ENCODE results near the gene MAPKBP1. TPM values are rescaled to one million over a fixed set of nuclear protein-coding genes. Genes with fewer than 3 reads are reported as not detected.

MAPKBP1 gene
- total and polyA plus RNA-seq, 2 of the 13 experiments (the other 11 are each of a cell fraction or from before 2014, with no cell fraction given): 3.0 to 7.3 TPM

DNA sequence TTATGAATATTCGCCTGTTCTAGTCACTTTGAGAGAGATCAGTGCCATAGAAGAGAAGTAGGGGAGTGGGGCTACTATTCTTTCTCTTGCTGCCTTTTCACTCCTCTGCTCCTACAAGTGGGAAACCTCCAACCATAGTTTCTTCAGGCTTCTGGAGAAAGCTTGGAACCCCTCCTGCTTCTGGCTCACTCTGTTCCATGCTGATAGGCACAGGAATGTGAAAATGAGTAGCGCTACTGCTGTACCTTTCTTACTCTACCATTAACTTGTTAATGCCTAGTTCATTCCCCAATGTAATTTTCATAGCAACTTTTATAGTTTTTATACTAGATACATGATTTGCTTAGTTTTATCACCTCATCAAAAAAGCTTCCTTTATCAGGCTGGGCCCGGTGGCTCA, 26.9 kb downstream of the MAPKBP1 start:
- DNase-seq (ENCODE audit: low spot score): no peak
- Histone ChIP-seq H2AFZ (ENCODE audit: low read length) (no peak overlapping the region), H3K79me2 (ENCODE audit: insufficient read depth, low read length) (no peaks in the 10 kb centered on the region), H3K9me3 (ENCODE audit: low read length) (no peaks in the 10 kb centered on the region), H3K27ac (ENCODE audit: extremely low read length, insufficient read depth, low read length) (no peak overlapping the region), H3K36me3 (replicated peaks in 1 of 2; ENCODE audit: control insufficient read depth in 1 of 2, insufficient read depth in 2 of 2, low read length in 2 of 2) (no peaks in the 10 kb centered on the region), H3K9ac (ENCODE audit: insufficient read depth, low read depth, low read length) (no peak overlapping the region), H3K4me3 (replicated peaks in 1 of 3; ENCODE audit: insufficient read depth in 1 of 3, low read depth in 2 of 3, low read length in 3 of 3) (no peak overlapping the region), H4K20me1 (ENCODE audit: insufficient read depth, low read length) (no peaks in the 10 kb centered on the region), H3K27me3 (ENCODE audit: control insufficient read depth in 1 of 2, insufficient read depth in 2 of 2, low read length in 2 of 2) (no peaks in the 10 kb centered on the region), H3K4me1 (ENCODE audit: insufficient read depth, low read length) (peaks cover 30% of the 10 kb centered on the region), H3K4me2 (ENCODE audit: low read depth, low read length) (no peak overlapping the region)
- ChIA-PET CTCF (ENCODE audit: low intra/inter-chr PET ratio, low total read pairs) (no interaction called here), POLR2A (no interaction called here)
- TF ChIP-seq, protein P1, sequence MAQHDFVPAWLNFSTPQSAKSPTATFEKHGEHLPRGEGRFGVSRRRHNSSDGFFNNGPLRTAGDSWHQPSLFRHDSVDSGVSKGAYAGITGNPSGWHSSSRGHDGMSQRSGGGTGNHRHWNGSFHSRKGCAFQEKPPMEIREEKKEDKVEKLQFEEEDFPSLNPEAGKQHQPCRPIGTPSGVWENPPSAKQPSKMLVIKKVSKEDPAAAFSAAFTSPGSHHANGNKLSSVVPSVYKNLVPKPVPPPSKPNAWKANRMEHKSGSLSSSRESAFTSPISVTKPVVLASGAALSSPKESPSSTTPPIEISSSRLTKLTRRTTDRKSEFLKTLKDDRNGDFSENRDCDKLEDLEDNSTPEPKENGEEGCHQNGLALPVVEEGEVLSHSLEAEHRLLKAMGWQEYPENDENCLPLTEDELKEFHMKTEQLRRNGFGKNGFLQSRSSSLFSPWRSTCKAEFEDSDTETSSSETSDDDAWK (CRISPR knock-in tag; IDR thresholded peaks at IDR 0.05): no peak
- TF ChIP-seq, protein P2, sequence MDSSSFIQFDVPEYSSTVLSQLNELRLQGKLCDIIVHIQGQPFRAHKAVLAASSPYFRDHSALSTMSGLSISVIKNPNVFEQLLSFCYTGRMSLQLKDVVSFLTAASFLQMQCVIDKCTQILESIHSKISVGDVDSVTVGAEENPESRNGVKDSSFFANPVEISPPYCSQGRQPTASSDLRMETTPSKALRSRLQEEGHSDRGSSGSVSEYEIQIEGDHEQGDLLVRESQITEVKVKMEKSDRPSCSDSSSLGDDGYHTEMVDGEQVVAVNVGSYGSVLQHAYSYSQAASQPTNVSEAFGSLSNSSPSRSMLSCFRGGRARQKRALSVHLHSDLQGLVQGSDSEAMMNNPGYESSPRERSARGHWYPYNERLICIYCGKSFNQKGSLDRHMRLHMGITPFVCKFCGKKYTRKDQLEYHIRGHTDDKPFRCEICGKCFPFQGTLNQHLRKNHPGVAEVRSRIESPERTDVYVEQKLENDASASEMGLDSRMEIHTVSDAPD (CRISPR knock-in tag; IDR thresholded peaks at IDR 0.05): no peak
- TF ChIP-seq RELA (CRISPR knock-in tag; IDR thresholded peaks at IDR 0.05): no peak
- TF ChIP-seq TOPORS (CRISPR knock-in tag; IDR thresholded peaks at IDR 0.05): no peak
- TF ChIP-seq HCFC1 (IDR thresholded peaks at IDR 0.05; ENCODE audit: low read depth, low read length): no peak
- TF ChIP-seq ZSCAN12 (CRISPR knock-in tag; IDR thresholded peaks at IDR 0.05): no peak
- no peak for TF ChIP-seq HNRNPH1 (optimal IDR thresholded peaks at IDR 0.05; ENCODE audit: low read depth, low read length)
- TF ChIP-seq CHD4 (IDR thresholded peaks at IDR 0.05; ENCODE audit: borderline replicate concordance, low read length): no peak
- no peak for TF ChIP-seq ZNF879 (CRISPR knock-in tag; IDR thresholded peaks at IDR 0.05)
- TF ChIP-seq, protein P3, sequence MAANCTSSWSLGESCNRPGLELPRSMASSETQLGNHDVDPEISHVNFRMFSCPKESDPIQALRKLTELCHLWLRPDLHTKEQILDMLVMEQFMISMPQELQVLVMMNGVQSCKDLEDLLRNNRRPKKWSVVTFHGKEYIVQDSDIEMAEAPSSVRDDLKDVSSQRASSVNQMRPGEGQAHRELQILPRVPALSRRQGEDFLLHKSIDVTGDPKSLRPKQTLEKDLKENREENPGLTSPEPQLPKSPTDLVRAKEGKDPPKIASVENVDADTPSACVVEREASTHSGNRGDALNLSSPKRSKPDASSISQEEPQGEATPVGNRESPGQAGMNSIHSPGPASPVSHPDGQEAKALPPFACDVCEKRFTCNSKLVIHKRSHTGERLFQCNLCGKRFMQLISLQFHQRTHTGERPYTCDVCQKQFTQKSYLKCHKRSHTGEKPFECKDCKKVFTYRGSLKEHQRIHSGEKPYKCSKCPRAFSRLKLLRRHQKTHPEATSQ (CRISPR knock-in tag; IDR thresholded peaks at IDR 0.05; ENCODE audit: borderline replicate concordance): no peak
- TF ChIP-seq EP300 (IDR thresholded peaks at IDR 0.05; ENCODE audit: low read depth in 2 of 2, low read length in 2 of 2): no peak
- no peak for TF ChIP-seq EP300 (CRISPR knock-in tag; IDR thresholded peaks at IDR 0.05; ENCODE audit: borderline replicate concordance)
- TF ChIP-seq ZNF382 (CRISPR knock-in tag; IDR thresholded peaks at IDR 0.05; ENCODE audit: borderline replicate concordance): no peak
- in situ Hi-C loops (cut with HindIII; ENCODE audit: extremely low pct_ligation_motif_present, low pct_unique_long_range_greater_than_20kb) (no loop called here), intact Hi-C loops (cut with micrococcal nuclease; ENCODE audit: unreplicated experiment) (no loop called here)
- no peak for ATAC-seq
- BruUV-seq (replicated peaks): no TSS peak
- WGBS (ENCODE audit: low lambda C conversion rate): 94% methylated on average over 3 of the region's 3 CpGs
- FAIRE-seq: no peak
